Astrocyte (in vitro differentiated cells and primary cell): ENCODE results near the gene BMAL1. TPM values are rescaled to one million over a fixed set of nuclear protein-coding genes. Genes with fewer than 3 reads are reported as not detected.
A peak's percentile ranks its signal among the peaks of the same experiment; 100 is the strongest.

ENCODE experiments used
- DNase-seq: peaks from one replicate; pipeline ENCODE4 v3.0.0-alpha.2; 2010; ENCODE audit warnings: low read depth
- FAIRE-seq: peaks from 2 replicates; lab custom pipeline; 2011; peaks lifted over from hg19 to GRCh38; lab: Jason Lieb, UNC
- H2AFZ ChIP-seq: 2 replicates; pipeline ENCODE4 v1.6.0; 2012; ENCODE audit warnings: low read depth, low read length, inconsistent platforms
- H3K27ac ChIP-seq: 2 replicates; pipeline ENCODE4 v1.5.1; 2011; ENCODE audit warnings: low read depth, low read length, inconsistent platforms
- H3K27me3 ChIP-seq: 2 replicates; pipeline ENCODE4 v1.6.0; 2011; ENCODE audit warnings: low read length, inconsistent platforms; ENCODE audit not compliant: insufficient read depth
- H3K36me3 ChIP-seq: 2 replicates; pipeline ENCODE4 v1.5.1; 2011; ENCODE audit warnings: low read length, inconsistent platforms; ENCODE audit not compliant: insufficient read depth
- H3K4me1 ChIP-seq: 2 replicates; pipeline ENCODE4 v1.5.1; 2011; ENCODE audit warnings: low read length, inconsistent platforms; ENCODE audit not compliant: insufficient read depth
- H3K4me2 ChIP-seq: 2 replicates; pipeline ENCODE4 v1.6.0; 2012; ENCODE audit warnings: low read length, inconsistent platforms
- H3K4me3 ChIP-seq: 2 replicates; pipeline ENCODE4 v1.5.1; 2011; ENCODE audit warnings: low read depth, mild to moderate bottlenecking, low read length, inconsistent platforms; ENCODE audit not compliant: insufficient read depth
- H3K79me2 ChIP-seq: 2 replicates; pipeline ENCODE4 v1.6.0; 2012; ENCODE audit warnings: mild to moderate bottlenecking, low read length, inconsistent platforms; ENCODE audit not compliant: insufficient read depth
- H3K9ac ChIP-seq: 2 replicates; pipeline ENCODE4 v1.6.0; 2012; ENCODE audit warnings: mild to moderate bottlenecking, low read length, inconsistent platforms
- H3K9me3 ChIP-seq: 2 replicates; pipeline ENCODE4 v1.5.1; 2012; ENCODE audit warnings: low read depth, mild to moderate bottlenecking, low read length, inconsistent platforms; ENCODE audit not compliant: insufficient read depth
- H4K20me1 ChIP-seq: 2 replicates; pipeline ENCODE4 v1.6.0; 2012; ENCODE audit warnings: low read length, inconsistent platforms; ENCODE audit not compliant: insufficient read depth
- H3K27ac Mint-ChIP-seq: one replicate; pipeline ENCODE4 v1.8.0; 2021; ENCODE audit warnings: mild to moderate bottlenecking, mixed read lengths; ENCODE audit not compliant: unreplicated experiment
- H3K27me3 Mint-ChIP-seq: one replicate; pipeline ENCODE4 v1.8.0; 2021; ENCODE audit warnings: low read depth, mixed read lengths; ENCODE audit not compliant: unreplicated experiment
- H3K36me3 Mint-ChIP-seq: one replicate; pipeline ENCODE4 v1.8.0; 2021; ENCODE audit warnings: low read depth, mixed read lengths; ENCODE audit not compliant: unreplicated experiment
- H3K4me1 Mint-ChIP-seq: one replicate; pipeline ENCODE4 v1.8.0; 2021; ENCODE audit warnings: low read depth, mixed read lengths; ENCODE audit not compliant: unreplicated experiment
- H3K4me3 Mint-ChIP-seq: one replicate; pipeline ENCODE4 v1.8.0; 2021; ENCODE audit warnings: mild to moderate bottlenecking, moderate library complexity, mixed read lengths; ENCODE audit not compliant: unreplicated experiment
- H3K9me3 Mint-ChIP-seq: one replicate; pipeline ENCODE4 v1.8.0; 2021; ENCODE audit warnings: mild to moderate bottlenecking, mixed read lengths; ENCODE audit not compliant: unreplicated experiment
- CTCF ChIP-seq: IDR thresholded peaks from 2 replicates; pipeline ENCODE4 v1.5.1; 2011; ENCODE audit warnings: low read depth, mild to moderate bottlenecking, inconsistent platforms, low read length, moderate library complexity; ENCODE audit not compliant: insufficient read depth
- EZH2 ChIP-seq: IDR thresholded peaks from 2 replicates; pipeline ENCODE4 v1.6.1; 2012; ENCODE audit warnings: mild to moderate bottlenecking, low read length, inconsistent platforms; ENCODE audit not compliant: insufficient read depth
- total RNA-seq: library from RNA; stranded (reverse); gene quantifications from 2 replicates; pipeline ENCODE4 v1.2.1, GENCODE V29; 2021

BMAL1 gene
- total RNA-seq, 1 donor from 2014 or later = 26.9 TPM

GRCh38 chr11:13229136-13229535 is 48.5 kb upstream of the BMAL1 start:
- FAIRE-seq (no peak), DNase-seq (no peak)
- no peak overlapping the region for H3K9ac ChIP-seq
- no peaks in the 10 kb centered on the region for H3K36me3 ChIP-seq
- H2AFZ ChIP-seq = no peak overlapping the region
- no peaks in the 10 kb centered on the region for H3K9me3 ChIP-seq
- TF ChIP-seq EZH2 (no peak), CTCF (no peak)
- no peaks in the 10 kb centered on the region for H3K4me1 ChIP-seq
- H3K4me2 ChIP-seq = no peak overlapping the region
- no peaks in the 10 kb centered on the region for H4K20me1 ChIP-seq
- Mint-ChIP-seq H3K9me3 (no peaks in the 10 kb centered on the region), H3K27me3 (peaks cover 2% of the 10 kb centered on the region), H3K36me3 (no peaks in the 10 kb centered on the region), H3K4me1 (peaks cover 9% of the 10 kb centered on the region), H3K27ac (no peak overlapping the region), H3K4me3 (no peak overlapping the region)
- H3K79me2 ChIP-seq = no peaks in the 10 kb centered on the region
- no peak overlapping the region for H3K4me3 ChIP-seq
- H3K27ac ChIP-seq = no peak overlapping the region
- H3K27me3 ChIP-seq = no peaks in the 10 kb centered on the region

DNA sequence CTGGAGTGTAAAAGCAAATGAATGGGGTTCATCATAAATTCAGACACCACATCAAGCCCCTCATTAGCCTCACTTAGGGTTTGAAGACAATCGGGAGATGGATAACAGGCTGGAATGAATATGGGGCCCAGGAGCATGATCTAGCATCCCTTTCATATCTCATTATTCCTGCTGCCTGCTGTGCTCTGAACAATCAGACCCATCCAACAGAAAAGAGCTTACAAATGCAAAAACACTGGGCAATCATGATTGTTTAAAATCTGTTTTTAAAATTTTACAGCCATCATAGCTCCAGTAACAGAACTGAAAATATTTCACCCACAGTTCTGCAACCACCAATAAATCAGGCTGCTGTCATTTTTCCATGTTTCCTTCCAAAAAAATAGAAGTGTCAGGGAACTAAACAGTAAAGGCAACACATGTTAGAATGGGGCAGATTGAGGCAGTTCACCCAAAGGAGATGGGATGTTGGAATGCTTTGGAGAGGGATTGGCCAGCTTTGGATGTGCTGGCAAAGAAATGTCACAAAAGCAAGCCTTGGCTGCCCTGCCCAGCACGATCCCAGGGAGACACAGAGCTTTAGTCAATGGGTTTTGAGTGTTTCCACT is 47.8 kb upstream of the BMAL1 start:
- Histone ChIP-seq H3K27ac (no peak overlapping the region), H3K4me1 (no peaks in the 10 kb centered on the region), H2AFZ (peak overlapping the region; percentile 29), H3K4me2 (no peak overlapping the region), H3K27me3 (no peaks in the 10 kb centered on the region), H3K4me3 (no peak overlapping the region), H4K20me1 (no peaks in the 10 kb centered on the region), H3K9ac (no peak overlapping the region), H3K36me3 (no peaks in the 10 kb centered on the region), H3K79me2 (no peaks in the 10 kb centered on the region), H3K9me3 (no peaks in the 10 kb centered on the region)
- no peak for DNase-seq
- H3K27me3 Mint-ChIP-seq = peaks cover 2% of the 10 kb centered on the region
- H3K4me1 Mint-ChIP-seq = peaks cover 9% of the 10 kb centered on the region
- no peak for TF ChIP-seq CTCF
- TF ChIP-seq EZH2 = no peak
- H3K9me3 Mint-ChIP-seq = no peaks in the 10 kb centered on the region
- no peak overlapping the region for H3K4me3 Mint-ChIP-seq
- FAIRE-seq = no peak
- no peak overlapping the region for H3K27ac Mint-ChIP-seq
- H3K36me3 Mint-ChIP-seq = no peaks in the 10 kb centered on the region

DNA sequence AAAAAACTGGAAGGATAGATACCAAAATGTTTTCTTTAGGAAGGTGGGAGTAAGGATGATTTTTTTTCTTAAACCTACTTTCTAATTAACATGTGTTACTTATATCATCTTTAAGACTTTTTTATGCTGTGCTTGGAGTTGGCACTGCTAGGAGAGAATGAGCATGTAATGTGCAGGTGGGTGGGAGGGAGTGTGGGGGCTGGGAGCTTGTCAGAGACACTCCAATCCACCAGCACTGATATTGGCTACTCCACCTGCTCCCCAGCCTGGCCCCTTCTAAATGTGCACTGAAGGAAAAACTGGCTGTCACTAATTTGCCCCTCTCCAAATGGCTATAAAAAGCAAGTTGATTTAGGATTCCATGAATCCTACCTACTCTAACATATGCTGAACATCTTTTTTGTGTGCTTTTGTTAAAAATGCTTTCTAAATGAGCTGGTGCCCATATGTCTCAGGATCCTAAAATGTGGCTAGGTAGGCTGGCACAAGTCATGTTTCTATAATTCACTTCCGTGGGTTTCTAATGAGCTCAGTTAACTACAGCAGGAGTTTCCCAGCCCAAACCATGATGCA is 44.3 kb upstream of the BMAL1 start:
- DNase-seq = no peak
- H3K4me2 ChIP-seq = no peak overlapping the region
- no peaks in the 10 kb centered on the region for H3K79me2 ChIP-seq
- no peaks in the 10 kb centered on the region for H3K4me1 ChIP-seq
- no peak for FAIRE-seq
- H3K4me1 Mint-ChIP-seq = peaks cover 5% of the 10 kb centered on the region
- H3K27ac Mint-ChIP-seq = no peak overlapping the region
- H3K27me3 ChIP-seq = no peaks in the 10 kb centered on the region
- H3K9ac ChIP-seq = no peak overlapping the region
- H3K36me3 Mint-ChIP-seq = no peaks in the 10 kb centered on the region
- no peaks in the 10 kb centered on the region for H3K9me3 ChIP-seq
- no peak overlapping the region for H2AFZ ChIP-seq
- H3K9me3 Mint-ChIP-seq = peaks cover 5% of the 10 kb centered on the region
- H3K36me3 ChIP-seq = no peaks in the 10 kb centered on the region
- TF ChIP-seq CTCF = no peak
- no peaks in the 10 kb centered on the region for H4K20me1 ChIP-seq
- H3K27me3 Mint-ChIP-seq = peaks cover 2% of the 10 kb centered on the region
- H3K27ac ChIP-seq = no peak overlapping the region
- no peak overlapping the region for H3K4me3 Mint-ChIP-seq
- no peak overlapping the region for H3K4me3 ChIP-seq
